SW 1271 (cell line): ENCODE results near the gene GRM5.
"Not testable (repeated sequence)": the region's sequence is repeated elsewhere in the genome, so short reads cannot be mapped to it uniquely, and the experiment has no call there.

Experiments used
- DNase-seq, 2 experiments: peaks; one replicate each; lab custom pipeline; 2025; lab: John Stamatoyannopoulos, UW

GRM5 gene

DNA sequence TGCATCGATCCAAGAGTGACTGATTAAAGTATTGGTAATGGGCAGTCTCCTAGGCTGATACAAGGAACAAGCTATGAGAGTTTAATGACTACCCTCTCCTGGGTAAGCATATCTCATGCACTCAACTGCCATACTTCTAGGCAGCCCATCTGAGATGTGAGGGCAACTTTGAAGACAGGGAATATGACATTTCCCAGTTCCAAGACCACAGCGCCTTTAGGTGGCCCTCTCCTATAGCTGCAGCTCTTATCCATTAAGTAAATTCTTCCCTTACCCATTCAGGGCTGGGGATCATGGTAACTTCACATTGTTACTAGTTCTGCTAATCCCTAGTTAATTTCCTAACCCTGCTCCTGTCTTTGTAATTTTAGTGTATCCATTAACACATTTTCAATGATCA, 570.9 kb downstream of the GRM5 start:
- no peak for DNase-seq

DNA sequence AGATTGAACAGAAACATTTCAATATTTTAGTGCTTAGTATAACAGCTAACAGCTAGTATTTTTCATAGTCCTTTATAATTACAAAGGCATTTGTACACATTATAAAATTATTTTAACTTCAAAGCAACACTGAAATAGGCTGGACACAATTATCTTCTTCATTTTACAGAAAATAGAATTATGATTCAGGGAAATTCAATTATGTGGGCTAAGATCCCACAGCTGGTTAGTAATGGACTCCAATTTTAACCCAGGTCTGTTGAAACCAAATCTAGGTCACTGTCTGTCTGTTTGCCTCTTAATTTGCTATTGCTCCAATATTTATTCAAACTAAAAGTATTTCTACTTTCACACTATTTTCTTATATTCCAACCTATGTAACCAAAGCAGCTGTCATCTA, 574.1 kb downstream of the GRM5 start:
- no peak for DNase-seq

DNA sequence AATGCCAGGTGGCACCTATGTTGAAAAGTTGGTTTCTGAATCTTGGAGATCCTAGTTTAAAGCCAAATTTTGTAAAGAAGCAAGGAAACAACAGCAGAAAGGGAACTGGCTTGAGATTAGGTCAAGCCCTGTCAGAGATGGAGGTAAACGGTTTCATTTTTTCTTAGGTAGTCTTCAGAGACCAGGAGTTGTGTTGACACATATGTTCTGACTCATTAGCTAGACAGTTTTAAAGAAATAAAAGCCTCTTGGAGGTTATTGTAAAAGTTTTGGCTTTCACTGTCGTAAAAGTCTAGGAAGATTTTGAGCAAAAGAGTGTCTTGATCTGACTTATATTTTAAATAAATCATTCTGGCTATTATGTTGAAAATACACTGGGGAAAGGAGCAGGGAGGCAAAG, 576.8 kb downstream of the GRM5 start:
- DNase-seq = no peak

DNA sequence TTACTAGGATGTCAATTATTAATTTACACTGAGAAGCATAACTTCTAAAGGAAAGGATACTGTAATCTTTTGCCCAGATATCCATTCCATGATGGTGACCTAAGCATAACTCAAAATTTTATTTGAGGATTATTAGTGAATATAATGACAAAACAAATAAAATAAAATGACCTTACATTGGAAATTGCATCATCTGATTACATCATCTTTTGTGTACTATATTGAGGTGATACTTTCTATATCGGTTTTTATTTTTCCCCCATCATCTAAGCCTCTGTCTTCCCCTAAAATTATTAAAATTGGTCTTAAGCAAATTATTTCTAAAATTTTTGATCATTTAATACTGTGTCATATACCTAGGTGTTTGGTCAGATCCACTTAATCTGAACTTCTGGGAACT, 578.1 kb downstream of the GRM5 start:
- no peak for DNase-seq

DNA sequence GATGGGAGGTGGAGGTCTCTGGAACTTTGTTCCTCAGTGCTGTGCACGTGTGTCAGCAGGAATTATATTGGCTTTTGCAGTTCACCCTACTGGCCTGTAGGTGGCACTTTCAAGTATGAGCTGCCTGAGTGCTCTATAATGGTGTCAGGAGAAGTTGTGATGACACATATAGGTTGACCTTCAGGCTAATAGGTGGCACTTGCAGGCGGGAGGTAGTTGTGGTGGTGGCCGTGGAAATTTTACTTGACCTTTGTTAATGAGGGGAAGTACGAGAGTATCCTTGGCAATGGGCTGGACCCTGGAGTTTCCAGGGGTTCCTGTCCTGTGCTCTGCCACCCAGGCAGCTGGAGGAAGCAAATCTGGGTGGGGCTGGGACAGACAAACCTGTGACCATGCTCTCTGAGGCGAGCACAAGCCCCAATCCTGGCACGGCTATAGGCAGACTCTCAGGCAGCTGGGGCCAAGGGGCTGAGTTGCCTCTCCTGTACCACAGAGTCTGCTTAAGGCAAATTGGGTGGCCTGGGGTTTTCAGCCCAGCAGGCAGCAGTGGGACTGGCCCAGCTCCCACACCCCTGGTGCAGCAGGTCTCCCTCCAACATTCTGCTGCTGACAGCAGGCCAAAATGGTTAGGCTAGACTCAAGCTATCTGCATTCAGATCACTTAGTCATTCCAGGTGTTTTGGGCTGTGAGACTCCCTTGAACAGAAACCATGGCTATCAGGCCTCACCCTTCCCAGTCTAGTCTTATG, 580.7 kb downstream of the GRM5 start:
- DNase-seq = peak in 1 of 2 experiments; percentile 63

DNA sequence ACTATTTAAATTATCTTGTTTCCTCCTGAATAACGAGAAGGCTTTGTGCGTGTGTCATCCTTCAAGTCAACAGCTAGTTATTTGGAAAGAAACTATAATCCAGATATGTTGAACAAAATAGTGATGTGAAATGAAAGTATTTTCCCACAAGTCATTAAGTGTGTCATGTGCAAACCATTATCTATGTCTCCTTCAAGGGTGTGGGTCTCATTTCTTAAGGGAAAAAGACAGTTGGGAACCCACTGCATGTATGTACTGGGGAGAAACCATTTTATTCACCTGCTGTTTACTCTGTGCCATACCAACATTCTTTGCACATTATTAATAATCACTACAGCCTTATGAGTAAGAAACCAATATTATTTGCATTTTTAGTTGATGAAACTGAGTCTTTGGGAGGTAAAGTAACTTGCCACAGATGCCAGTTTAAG, 582.9 kb downstream of the GRM5 start:
- no peak for DNase-seq

DNA sequence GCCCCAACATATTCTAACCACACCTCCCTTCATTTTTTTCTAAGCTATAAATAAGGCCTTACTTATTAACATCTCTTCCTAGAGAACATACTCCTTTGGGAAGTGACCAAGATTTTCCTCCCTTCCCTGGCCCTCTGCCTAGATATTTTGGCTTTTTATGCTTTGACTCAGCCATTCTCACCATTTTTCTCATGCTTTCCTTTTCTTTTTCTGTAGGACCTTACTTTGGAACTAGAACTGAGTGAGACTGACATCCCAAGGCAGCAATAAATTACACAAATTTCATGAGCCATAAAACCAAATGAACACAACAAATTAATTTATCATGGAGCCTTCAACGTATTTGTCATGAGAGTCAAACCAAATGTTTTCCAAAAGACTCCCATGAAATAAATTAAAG, 585.6 kb downstream of the GRM5 start:
- peak in 1 of 2 experiments; percentile 28 for DNase-seq

DNA sequence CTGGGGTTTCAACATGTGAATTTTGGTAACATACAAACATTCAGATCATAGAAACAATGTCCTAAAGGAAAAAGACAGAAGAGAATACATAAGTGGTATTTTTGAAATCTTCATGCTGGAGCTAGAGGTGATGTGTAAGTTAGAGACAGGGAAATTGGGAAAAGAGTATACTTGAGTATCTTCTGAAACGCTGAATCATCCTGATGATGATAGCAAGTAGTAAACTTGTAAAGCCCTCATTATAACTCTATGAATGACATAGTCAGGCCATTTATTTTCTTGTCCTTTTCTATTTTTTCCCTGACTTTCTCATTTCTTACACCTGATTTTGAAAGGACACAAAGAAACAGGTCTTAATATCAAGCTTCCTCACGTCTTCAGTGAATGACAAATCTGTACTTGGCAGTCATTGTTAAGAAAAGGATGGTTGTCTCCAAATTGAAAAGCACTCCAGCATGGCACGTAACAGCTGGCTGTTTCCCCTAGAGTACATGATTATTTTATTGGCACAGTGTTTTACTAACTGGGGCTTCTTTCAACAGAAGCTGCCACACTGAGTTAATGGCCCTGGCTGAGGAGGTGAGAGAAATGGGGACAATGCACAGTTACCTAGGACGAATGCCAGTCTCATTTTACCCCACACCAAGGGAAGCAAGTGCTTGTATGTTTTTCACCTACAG, 587.5 kb downstream of the GRM5 start:
- DNase-seq = no peak

DNA sequence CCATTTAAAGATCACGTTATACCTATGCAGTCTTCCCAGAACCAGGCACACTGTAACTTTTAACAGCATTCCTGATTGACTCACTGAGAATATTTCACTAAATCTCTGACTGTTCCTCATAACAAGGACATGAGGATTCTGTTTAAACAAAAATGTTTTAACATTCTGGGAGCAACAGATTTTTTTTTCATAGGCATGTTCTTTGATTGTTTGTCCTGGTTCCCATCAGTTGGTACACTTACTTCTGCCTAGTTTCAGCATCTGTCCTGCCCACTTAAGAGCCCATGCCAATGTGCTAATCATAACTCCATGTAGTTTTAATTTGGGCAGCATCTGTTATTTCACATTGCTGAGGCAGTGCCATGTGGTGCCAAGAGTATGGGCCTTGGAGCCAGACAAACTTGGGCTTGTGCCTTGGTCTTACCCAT, 589.8 kb downstream of the GRM5 start:
- no peak for DNase-seq

DNA sequence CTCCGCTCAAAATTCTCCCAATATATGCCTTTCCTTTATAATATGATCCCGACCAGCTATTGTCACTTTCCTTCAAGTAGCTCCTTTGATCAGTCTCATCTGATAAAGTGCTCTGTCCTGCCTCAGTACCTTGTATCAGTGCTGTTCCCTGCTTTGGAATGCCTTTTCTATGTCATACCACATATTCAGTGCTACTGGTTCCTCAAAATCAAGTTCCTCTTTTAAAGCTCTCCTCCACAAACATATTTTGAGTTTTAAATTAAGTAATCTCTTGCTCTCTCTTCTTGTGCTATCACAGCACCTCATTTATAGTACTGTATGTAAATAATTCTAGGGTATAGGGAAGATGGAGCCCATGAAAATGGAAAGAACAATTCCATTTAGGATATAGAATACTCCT, 591.1 kb downstream of the GRM5 start:
- no peak for DNase-seq

DNA sequence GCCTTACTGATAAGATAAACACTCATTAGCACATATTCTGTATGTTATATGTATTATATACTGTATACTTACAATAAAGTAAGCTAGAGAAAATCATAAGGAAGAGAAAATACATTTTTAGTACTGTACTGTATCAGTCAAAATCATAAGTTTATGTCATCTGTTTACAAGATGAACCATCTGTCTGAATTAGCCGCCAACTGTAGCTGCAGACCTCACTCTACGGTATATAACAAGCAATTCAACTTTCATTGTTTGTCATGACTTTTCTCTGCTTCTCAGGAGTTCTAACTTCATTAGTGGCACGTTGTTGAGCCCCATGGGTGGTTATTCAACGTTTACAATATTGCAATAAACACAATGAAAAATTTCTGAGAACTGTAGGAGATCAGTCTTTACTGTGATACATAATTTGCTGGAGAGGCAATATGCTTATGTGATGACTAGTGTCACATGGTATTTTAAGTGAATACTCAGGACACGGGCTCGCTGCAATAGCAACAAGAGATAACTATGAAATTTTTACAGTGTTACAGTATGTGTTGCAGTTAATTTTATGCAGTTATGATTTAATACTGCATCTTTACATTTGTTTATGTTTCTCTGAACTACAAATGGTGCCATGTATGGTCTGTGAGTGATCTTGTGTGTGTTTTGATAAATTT, 596.1 kb downstream of the GRM5 start:
- DNase-seq = no peak

DNA sequence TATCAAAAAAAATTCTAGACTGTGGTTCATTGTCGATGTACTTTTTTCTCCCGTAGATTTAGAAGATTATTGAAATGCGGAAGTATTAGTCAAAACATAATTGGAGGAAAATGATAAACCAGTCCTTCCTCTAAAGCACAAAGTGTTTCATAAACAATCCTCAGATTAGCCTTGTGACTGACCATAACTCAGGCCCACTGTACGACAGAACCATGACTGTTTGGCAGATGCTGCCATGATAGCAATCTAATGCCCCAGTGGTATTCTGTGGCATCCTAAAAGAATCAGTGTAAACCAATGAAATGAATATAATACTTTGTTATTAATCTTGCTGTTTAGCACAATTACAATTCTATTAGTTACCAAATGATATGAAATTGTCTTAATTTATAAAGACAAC, 601.3 kb downstream of the GRM5 start:
- DNase-seq = no peak

DNA sequence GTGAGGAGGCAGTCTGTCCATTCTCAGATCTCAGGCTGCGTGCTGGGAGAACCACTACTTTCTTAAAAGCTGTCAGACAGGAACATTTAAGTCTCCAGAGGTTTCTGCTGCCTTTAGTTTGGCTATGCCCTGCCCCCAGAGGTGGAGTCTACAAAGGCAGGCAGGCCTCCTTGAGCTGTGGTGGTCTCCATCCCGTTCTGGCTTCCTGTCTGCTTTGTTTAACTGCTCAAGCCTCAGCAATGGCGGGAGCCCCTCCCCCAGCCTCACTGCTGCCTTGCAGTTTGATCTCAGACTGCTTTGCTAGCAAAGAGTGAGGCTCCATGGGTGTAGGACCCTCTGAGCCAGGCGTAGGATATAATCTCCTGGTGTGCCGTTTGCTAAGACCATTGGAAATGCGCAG, 602.5 kb downstream of the GRM5 start:
- DNase-seq = not testable (repeated sequence)

DNA sequence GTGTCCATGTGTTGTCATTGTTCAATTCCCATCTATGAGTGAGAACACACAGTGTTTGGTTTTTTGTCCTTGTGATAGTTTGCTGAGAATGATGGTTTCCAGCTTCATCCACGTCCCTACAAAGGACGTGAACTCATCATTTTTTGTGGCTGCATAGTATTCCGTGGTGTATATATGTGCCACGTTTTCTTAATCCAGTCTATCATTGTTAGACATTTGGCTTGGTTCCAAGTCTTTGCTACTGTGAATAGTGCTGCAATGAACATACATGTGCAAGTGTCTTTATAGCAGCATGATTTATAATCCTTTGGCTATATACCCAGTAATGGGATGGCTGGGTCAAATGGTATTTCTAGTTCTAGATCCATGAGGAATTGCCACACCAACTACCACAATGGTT, 607.7 kb downstream of the GRM5 start:
- not testable (repeated sequence) for DNase-seq

DNA sequence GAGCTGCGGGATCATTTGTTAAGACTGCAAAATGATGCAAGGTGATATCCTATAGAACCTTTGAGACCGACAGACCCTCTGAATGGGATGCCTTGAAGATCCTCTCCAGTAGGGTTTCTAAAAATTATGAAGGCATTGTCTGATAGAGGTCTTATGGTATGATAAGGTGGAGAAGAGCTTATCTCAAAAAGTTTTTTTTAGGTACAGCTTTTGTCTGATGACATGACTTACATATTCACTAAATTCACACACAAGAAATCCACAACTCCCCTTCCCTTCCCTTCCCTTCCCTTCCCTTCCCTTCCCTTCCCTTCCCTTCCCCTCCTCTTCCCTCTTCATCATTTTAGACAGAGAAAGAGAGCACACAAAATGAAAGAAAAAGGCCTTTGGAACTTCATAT, 609.8 kb downstream of the GRM5 start:
- DNase-seq = no peak

DNA sequence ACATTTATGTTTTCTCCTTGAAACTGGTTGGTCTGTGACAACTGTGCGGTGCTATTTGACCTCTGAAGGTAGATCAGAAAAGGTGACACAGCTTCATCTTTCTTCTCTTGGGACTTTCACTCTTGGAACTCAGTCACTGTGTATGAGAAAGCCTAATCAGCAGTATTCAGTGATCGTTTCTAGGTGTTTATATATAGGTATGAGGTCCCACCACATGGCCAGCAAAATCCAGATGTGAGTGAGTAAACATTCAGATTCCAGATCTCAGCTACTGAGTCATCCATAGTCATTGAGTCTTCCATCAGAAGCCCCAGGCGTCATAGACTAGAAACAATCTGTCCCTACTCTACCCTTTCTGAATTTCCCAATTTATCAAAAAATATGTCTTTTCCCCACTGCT, 610.9 kb downstream of the GRM5 start:
- no peak for DNase-seq
